Right atrium auricular region (tissue), 2 donors: ENCODE data around the gene P2RX1. TPM values are rescaled to one million over a fixed set of nuclear protein-coding genes. Genes with fewer than 3 reads are reported as not detected.

Source experiments
- DNase-seq: peaks from one replicate; pipeline ENCODE4 v3.0.0-alpha.2; 2019; ENCODE audit warnings: low spot score
- H3K27ac ChIP-seq, 2 donors: fragments of 200-600 bp; sonication (generic); 1 replicate in 1 of 2; 2 replicates in 1 of 2; pipeline ENCODE4 v1.5.1; 2016 to 2019
- H3K27me3 ChIP-seq, 2 donors: fragments of 200-600 bp; sonication (generic); one replicate each; pipeline versions ENCODE4 v1.5.1 to v1.6.0; 2017 to 2019
- H3K36me3 ChIP-seq: fragments of 200-600 bp; sonication (generic); one replicate; pipeline ENCODE4 v1.5.1; 2016
- H3K4me1 ChIP-seq, 2 donors: fragments of 200-600 bp; sonication (generic); one replicate each; pipeline versions ENCODE4 v1.5.1 to v1.6.0; 2017 to 2019
- H3K4me3 ChIP-seq, 2 donors: fragments of 200-600 bp; sonication (generic); 1 replicate in 1 of 2; 2 replicates in 1 of 2; pipeline ENCODE4 v1.5.1; 2017 to 2019; ENCODE audit warnings: mild to moderate bottlenecking in 1 of 2, moderate library complexity in 1 of 2
- H3K9me3 ChIP-seq, 2 donors: fragments of 200-600 bp; sonication (generic); one replicate each; pipeline ENCODE4 v1.5.1; 2019
- CTCF ChIP-seq, 2 donors: fragments of 200-600 bp; sonication (generic); IDR thresholded peaks; one replicate each; pipeline ENCODE4 v1.5.1; 2019; ENCODE audit warnings: antibody characterized with exemption in 2 of 2
- total RNA-seq, 2 donors: library from RNA; depleted of rRNA; stranded (reverse); fragments of >200 nt; gene quantifications; one replicate each; pipeline ENCODE4 v1.1.0, GENCODE V29; 2016

Gene P2RX1
- total RNA-seq, 2 donors from 2014 or later, result 0.85 to 2.8 TPM

DNA sequence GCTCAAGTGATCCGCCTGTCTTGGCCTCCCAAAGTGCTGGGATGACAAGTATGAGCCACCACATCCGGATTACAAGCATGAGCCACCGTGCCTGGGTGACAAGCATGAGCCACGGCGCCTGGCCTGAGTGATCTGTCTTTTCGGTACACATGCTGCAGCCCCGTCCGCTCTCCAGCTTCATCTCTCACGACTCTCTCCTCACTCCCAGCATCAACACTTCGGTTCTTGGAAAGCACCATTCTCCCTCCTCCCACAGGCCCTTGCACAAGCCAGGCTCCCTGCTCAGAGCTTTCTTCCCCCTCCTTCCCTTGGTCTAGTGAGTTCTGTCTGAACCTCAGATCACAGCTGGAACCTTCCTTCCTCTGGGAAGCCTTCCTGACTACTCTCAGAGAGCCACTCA is 63.7 kb downstream of the P2RX1 start:
- Histone ChIP-seq H3K27ac (no peak overlapping the region), H3K9me3 (no peaks in the 10 kb centered on the region), H3K36me3 (no peaks in the 10 kb centered on the region), H3K4me1 (no peaks in the 10 kb centered on the region), H3K4me3 (no peak overlapping the region), H3K27me3 (no peaks in the 10 kb centered on the region)
- DNase-seq, result no peak
- TF ChIP-seq CTCF (IDR thresholded peaks at IDR 0.05), result no peak

DNA sequence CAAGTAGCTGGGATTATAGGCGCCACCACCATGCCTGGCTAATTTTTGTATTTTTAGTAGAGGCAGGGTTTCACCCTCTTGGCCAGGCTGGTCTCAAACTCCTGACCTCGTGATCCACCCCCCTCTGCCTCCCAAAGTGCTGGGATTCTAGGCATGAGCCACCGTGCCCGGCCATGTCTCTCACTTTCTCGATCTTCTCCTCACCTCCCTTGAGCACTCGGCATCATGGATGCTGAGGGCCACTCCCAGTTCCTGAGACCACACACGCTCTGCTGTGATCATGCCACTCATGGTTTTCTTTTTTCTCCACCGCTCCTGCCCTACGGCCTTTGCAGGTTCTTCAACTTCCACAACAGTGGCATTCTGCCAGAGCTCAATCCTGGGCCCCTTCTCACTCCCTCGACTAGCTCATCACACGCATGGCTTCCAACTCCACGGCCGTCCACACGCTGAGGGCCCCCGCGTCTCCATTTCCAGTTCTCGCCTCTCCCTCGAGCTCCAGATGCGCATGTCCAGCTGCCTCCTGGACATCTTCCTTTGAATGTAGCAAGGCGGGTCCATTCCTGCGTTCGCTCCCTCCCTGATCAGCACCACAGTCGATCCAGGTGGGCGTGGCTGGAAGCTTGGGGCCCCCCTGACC is 64.7 kb downstream of the P2RX1 start:
- no peaks in the 10 kb centered on the region for H3K4me1 ChIP-seq
- H3K36me3 ChIP-seq, result no peaks in the 10 kb centered on the region
- no peak overlapping the region for H3K4me3 ChIP-seq
- no peaks in the 10 kb centered on the region for H3K9me3 ChIP-seq
- no peak for DNase-seq
- no peak for TF ChIP-seq CTCF (IDR thresholded peaks at IDR 0.05)
- no peaks in the 10 kb centered on the region for H3K27me3 ChIP-seq
- no peak overlapping the region for H3K27ac ChIP-seq

DNA sequence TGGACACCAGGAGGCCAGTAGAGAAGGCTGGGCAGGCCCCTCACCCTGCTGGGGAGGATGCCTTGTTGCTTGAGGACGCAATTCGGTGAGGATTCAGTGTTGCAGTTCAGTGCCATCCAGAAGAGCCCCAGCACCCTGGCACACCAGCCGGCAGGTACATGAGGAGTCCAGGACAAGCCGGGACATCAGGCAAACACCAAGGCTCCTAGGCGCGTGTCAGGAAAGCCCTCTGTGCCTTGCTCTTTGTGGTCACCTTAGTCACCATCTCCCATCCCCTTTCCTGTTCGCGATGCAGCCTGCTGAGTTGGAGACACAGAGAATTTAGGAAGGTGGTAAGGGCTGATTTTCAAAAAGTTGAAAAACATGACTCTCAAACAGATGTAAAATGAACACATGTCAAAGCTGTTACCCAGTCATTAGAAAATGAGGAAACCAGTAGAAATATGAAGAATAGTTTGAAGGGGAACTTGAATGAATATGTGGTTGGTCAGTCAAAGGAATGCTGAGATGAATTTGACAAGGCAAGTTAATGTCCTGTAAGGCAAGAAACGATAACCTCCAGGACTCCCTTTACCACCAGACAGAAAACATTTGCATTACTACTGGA is 67.9 kb downstream of the P2RX1 start:
- H3K36me3 ChIP-seq, result peaks cover 1% of the 10 kb centered on the region
- H3K4me3 ChIP-seq, result no peak overlapping the region
- no peak for DNase-seq
- no peak overlapping the region for H3K27ac ChIP-seq
- H3K9me3 ChIP-seq, result no peaks in the 10 kb centered on the region
- H3K4me1 ChIP-seq, result peaks cover 0 to 21% of the 10 kb centered on the region in 2 donors
- TF ChIP-seq CTCF (IDR thresholded peaks at IDR 0.05), result no peak
- no peaks in the 10 kb centered on the region for H3K27me3 ChIP-seq

DNA sequence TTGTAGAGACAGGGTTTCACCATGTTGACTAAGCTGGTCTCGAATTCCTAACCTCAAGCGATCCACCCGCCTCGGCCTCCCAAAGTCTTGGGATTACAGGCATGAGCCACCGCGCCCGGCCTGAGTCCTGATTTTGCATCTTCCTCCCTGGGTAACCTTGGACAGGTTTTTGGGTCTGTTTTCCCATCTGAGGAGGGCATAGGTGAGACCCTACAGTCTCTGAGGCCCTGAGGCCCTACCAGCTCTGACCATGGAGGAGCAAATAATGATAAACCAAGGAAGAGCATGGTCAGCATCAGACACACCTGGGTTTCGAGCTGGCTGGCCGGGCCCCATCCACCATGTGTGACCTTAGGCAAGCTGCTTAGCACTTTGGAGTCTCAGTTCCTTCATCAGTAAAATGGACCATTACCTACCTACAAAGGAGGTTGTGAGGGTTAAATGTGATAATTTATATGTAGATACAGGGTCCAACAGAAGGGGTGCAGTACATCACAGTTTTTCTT is 69.0 kb downstream of the P2RX1 start:
- Histone ChIP-seq H3K27ac (no peak overlapping the region), H3K36me3 (peaks cover 11% of the 10 kb centered on the region), H3K27me3 (no peaks in the 10 kb centered on the region), H3K4me3 (no peak overlapping the region), H3K9me3 (no peaks in the 10 kb centered on the region), H3K4me1 (peaks cover 0 to 22% of the 10 kb centered on the region in 2 donors)
- DNase-seq, result no peak
- no peak for TF ChIP-seq CTCF (IDR thresholded peaks at IDR 0.05)

Other genes with a start within 250 kb of the P2RX1 start
- 100 to 1,000 TPM; 212 to 227 TPM for gene TAX1BP3, start 247.9 kb downstream of the P2RX1 start, total RNA-seq
- 10 to 100 TPM; 19.1 to 22.2 TPM for gene EMC6, start 247.7 kb downstream of the P2RX1 start, total RNA-seq
- gene P2RX5, start 220.3 kb downstream of the P2RX1 start, total RNA-seq, result 1 to 10 TPM; 5.4 to 8.1 TPM
- not detected for gene HASPIN, start 192.6 kb downstream of the P2RX1 start, total RNA-seq
- gene ITGAE, start 115.3 kb downstream of the P2RX1 start, total RNA-seq, result 10 to 100 TPM; 23.4 to 26.1 TPM
- 10 to 100 TPM; 15.2 to 21.4 TPM for gene NCBP3, start 70.2 kb downstream of the P2RX1 start, total RNA-seq
- 1 to 10 TPM; 3.0 to 3.2 TPM for gene CAMKK1, start 23.4 kb downstream of the P2RX1 start, total RNA-seq
- gene ATP2A3, start 48.0 kb upstream of the P2RX1 start, total RNA-seq, result 10 to 100 TPM in 1 of 2 donors, 1 to 10 TPM in 1; 5.5 to 12.2 TPM
- 10 to 100 TPM; 31.7 to 33.6 TPM for gene ZZEF1, start 226.6 kb upstream of the P2RX1 start, total RNA-seq
- gene CYB5D2, start 226.7 kb upstream of the P2RX1 start, total RNA-seq, result 10 to 100 TPM; 15.4 to 23.9 TPM